Embryonic facial prominence (tissue), 1 donor: ENCODE data around the gene GRK1.

Experiments
- DNase-seq: peaks from one replicate; pipeline ENCODE4 v3.0.0-alpha.2; 2016; ENCODE audit errors: extremely low spot score

The GRK1 gene

DNA sequence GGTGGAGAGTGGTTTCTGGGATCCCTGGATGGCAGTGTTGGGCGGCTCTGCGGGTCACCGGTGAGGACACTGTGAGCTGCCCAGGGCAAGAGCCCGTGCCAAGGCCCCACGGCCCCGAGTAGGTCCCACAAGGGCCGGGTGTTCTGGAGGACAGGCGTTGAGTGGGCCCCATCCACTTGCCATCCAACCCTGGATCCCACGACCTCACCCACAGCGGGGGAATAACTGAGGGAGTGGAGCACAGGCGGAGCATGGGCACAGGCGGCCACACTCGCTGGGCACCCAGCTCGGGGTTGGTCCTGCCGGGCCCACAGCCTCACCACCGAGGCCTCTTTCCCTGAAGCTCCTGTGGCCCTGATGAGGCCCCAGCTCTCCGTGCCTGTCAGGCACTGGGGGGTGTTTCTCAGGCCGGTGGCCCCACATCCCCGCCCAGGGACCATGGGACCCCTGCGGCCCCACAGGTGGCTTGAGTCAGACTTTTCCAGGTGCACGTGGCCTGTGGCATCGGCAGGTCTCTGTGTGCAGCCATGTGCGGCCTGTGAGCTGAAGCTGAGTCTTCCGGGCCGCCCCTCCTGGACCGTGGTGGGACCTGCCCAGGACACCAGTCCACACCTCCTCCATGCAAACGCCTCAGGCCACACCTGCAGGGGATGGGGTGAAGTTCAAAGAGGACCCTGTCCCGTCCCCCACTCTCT, 108.6 kb downstream of the GRK1 start:
- no peak for DNase-seq

DNA sequence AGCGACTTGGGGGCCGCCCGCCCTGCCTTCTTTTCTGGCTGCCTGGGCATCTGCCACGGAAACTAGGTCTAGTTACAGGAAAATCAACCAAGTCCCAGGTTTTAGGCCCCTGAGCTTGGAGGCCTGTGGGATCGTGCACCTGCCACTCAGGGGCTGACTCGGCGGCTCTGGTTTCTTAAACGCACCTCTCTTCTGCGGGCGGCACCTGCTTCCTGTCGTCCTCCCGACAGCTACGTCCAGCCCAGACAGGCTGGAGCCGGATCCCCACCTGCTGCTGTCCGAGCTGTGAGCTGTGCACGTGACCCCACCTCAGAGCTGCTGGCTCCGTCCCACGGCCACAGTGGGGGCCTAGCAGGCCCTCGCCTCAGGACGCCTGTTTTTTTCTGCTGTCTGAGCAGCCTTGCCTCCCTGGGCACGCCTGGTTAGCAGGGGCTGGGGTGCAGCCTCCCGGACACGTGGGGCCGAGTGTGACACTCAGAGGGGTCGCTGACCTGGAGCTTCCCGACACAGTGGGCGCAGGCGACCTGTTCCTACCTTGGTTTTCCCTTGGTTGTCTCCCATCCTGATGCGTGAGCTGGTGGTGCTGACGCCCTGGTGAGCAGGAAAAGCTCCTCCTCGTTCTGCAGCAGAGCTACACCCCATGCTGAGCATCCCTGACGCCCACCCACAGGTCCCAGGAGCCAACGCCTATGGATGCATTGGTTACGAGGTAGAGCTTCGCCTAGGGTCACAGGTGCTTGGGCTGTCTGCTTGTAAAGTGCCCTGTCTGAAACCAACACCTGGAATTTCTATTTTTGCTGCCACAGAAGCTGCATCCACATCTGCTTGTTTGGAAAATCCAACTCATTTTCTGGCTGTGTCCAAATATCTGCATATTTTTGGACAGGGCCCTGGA, 109.5 kb downstream of the GRK1 start:
- no peak for DNase-seq

DNA sequence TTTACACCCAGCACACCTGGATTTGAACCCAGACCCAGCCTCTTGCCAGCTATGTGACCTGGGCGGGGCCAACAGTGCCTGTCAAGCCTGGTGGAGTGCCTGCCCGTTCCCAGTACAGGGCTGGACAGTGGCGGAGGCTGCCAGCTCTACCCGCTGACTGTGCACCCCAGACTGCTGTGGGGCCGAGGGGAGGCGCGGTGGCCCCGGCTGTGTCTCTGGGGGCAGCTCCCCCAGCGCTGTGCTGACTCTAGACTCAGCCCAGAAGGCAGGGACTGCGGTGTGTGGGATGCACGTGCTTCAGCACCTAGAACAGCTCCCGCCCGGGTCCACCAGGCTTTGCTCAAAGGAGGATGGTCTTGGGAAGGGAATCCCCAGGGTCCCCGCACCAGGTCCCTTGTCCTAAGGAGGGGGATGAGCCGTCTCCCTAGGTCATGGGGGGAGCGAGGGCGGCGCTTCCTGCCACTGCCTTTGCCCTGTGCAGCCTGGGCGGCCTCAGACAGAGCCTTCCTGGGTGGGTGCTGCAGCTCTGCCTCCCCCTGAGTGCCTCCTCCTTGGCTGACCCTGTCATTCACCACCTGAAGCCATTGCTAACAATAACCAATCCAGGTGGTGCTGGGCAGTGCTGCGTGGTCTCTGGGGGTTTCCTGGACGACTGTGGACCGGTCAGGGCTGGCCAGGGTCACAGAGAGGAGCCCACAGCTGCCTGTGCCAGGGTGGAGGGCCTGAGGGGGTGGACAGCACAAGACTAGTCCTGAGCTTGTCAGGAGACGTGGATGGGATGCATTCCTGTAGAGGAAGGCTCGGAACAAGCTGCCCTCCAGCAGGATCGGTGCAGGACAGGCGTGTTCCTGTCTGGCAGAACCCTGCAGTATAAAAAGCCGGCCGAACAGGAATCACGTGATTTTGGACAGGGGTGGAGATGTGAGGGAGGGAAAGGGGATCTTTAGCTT, 110.6 kb downstream of the GRK1 start:
- no peak for DNase-seq

DNA sequence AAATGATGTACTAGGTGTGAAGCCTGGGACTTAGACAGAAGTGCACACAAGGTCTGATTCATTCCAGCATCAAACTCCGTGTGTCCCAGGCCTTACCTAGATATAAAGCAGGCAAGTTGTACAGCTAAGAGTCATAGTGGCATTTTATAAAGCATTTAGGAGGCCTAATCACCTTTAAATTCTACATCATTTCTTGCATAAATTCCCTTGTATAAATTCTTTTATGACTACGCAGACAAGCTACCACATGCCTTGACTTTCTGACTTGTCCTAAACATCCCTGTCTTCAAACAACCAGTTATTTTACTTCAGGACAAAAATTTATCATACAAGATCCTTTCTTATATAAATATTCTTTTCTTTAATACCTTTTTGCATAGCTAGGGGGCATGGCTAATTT, 114.6 kb downstream of the GRK1 start:
- DNase-seq = no peak

DNA sequence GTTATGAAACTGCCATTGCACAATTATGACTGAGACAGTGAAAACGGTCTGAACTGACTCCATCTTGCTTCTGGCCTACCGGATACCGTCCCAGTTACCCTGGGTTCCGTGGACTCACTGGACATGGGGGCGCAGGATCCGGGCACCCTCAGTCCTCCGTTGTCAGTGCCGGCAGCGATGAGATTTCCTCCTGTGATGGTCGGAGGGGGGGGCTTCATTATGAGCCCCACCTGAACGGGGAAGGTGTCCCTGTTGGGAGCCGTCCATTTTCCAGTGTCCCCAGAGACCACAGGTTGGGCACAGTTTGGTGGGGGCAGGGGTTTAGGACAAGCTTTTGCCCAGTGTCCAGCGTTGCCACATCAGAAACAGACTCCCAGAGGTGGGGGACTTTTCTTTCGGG, 115.5 kb downstream of the GRK1 start:
- no peak for DNase-seq

DNA sequence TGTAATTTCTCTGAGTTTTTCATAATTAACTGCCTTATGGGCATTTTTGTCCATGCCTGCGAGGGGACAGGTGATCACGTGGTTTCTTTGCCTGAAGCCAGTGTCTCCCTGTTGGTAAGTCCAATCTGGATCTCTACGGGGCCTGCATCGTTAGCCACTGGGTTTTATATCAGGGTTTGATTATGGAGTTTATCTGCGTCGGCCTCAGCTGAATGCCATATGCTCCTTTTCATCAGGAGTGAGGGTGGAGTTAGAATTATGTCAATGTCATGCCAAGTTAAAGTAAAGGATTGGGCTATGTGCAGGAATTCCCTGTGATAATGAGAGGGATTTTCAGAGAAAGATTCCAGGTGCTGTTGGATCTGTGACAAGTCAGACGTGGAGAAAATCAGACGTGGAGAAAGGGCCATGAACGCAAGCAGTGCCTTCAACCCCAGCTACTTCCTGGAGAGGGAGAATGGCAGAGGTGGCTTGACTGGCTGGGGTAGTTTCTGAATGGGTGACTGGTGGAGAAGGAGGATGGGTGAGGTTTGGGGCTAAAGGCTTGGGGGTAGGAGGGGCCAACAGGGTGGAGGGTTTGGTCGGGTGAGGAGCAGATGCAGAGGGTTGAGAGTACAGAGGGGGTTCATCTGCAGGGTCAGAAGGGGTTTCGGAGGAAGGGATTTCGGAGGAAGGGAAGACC, 116.3 kb downstream of the GRK1 start:
- DNase-seq = no peak

DNA sequence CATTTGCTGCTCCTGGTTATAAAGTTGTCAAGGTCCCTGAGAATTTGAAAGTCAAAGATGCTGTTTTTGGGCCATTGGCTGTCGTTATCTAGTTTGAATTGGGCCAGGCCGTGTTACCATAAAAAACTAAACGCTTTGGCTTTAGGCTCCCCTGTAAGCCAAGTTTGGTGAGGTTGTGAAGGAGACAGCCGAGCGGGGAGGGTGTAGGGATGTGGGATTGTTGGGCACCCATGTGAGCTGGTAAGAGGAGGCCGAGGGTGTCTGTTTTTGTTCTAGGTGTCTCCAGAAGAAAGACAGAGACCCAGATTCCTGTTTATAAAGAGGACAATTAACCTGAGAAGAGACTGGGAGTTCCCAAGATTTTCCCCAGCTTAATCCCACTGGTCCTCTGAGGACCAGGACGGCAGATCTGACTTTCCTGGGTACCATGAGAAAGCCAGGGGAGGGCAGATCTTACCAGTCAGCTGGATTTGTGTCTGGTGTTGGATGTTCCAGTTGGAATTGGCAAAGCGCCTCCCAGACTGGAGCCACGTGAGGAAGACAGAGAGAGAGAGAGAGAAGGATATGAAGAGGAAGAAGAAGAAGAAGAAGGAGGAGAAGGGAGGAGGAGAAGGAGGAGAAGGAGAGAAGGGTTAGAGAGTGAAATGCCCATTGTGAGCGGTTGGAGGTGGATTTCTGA, 117.1 kb downstream of the GRK1 start:
- DNase-seq = no peak

DNA sequence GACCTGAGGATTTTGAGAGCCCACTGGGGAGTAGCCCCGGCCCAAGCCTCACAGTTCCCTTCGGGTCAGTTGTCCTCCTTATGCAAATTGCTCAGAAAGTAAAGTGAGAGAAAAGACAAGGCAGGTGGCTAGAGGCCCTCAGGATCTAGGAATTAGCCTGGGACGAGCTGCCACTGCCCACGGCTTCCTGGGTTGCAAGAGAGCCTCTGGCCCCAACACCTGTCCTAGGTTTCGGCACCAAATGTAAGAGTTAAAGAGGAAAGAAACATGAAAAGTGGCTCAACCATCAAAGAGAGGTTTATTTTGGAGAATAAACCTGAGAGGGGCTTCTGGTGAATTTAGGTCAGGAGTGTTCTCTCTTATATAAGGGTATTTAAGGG, 117.6 kb downstream of the GRK1 start:
- DNase-seq = no peak

DNA sequence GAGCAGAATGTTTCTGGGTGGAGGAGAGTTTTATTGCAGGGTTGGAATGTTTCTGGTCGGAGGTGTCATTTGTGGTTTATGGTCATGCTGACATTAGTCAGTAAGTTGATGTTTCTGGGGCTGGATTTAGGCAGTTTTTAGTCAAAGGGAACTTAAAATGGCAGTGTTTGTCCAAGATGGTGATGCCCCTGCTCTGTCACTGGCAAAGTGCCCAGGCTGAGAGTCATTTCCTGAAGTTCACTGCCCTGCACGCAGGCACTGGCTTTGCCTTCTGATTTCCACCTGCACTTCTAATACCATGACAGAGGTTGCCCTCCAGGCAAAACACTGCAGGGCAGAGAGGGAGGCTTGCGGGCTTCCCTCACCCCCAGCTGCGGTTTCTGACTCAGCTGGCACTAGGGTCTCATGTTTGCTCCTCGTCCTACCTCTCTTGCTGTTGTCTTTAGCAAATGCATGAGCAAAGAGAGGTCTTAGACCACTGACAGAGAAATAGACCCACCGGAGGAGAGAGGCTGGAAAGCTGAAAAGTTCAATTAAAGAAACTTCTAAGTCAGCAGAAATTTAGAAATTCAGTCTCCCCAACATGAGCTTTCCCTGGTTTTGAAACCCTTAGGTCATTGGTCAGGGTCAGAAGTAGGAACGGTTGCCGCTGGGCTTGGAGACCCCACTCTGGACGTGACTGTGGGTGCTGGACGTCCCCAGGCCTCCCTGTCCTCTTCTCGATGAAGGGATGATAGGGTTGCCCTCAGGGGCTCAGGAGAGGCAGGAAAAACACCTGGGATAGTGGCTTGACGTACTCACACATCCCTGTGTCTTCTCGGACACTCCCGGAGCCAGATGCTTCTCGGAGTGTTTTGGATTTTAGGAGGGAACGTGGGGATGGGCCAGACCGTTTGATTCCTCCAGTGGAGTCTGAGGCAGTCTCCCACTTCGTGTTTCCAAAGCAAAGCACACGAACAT, 118.3 kb downstream of the GRK1 start:
- no peak for DNase-seq

DNA sequence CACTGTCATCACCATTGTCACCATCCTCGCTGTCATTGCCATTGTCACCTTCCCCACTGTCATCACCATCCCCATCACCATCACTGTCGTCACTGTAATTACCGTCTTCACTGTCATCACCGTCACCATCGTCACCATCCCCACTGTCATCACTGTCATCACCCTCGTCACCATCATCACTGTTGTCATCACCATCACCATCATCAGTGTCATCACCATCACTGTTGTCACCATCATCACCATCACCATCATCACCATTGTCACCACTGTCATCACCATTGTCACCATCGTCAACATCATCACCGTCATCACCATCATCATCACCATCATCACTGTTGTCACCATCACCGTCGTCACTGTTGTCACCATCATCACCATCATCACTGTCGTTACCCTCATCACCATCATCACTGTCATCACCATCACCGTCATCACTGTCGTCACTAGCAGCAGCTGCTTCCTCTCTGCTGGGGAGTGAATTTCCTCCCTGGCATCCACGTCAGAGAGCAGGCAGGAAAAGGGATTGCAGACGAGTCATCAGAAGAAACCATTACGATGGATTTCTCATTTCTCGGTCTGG, 119.3 kb downstream of the GRK1 start:
- DNase-seq = no peak
